Keratinocyte (primary cell): ENCODE results near the gene CD101. TPM values are rescaled to one million over a fixed set of nuclear protein-coding genes. Genes with fewer than 3 reads are reported as not detected.

Experiments used
- DNase-seq: peaks from one replicate; pipeline ENCODE4 v3.0.0-alpha.2; 2011; ENCODE audit warnings: low read depth, missing footprints, low spot score
- FAIRE-seq: peaks from 2 replicates; lab custom pipeline; 2011; peaks lifted over from hg19 to GRCh38; lab: Jason Lieb, UNC
- H2AFZ ChIP-seq: 2 replicates; pipeline ENCODE4 v1.6.0; 2012; ENCODE audit warnings: low read length, control low read depth, inconsistent platforms; ENCODE audit not compliant: control insufficient read depth
- H3K27ac ChIP-seq: 2 replicates; pipeline ENCODE4 v1.5.1; 2011; ENCODE audit warnings: low read length; ENCODE audit not compliant: control insufficient read depth, insufficient read depth
- H3K27me3 ChIP-seq: 3 replicates; pipeline ENCODE4 v1.6.0; 2011; ENCODE audit warnings: low read length; ENCODE audit not compliant: control insufficient read depth, insufficient read depth; ENCODE audit errors: extremely low read depth
- H3K36me3 ChIP-seq, 2 experiments: 2 replicates in 1 of 2; 3 replicates in 1 of 2; pipeline ENCODE4 v1.5.1; 2011; ENCODE audit warnings: low read length in 2 of 2, mild to moderate bottlenecking in 1 of 2; ENCODE audit not compliant: control insufficient read depth in 2 of 2, insufficient read depth in 2 of 2; ENCODE audit errors: extremely low read depth in 1 of 2
- H3K4me1 ChIP-seq: 3 replicates; pipeline ENCODE4 v1.5.1; 2011; ENCODE audit warnings: low read length; ENCODE audit not compliant: control insufficient read depth, insufficient read depth; ENCODE audit errors: extremely low read depth
- H3K4me2 ChIP-seq: 3 replicates; pipeline ENCODE4 v1.6.0; 2011; ENCODE audit warnings: low read depth, low read length; ENCODE audit not compliant: control insufficient read depth, insufficient read depth; ENCODE audit errors: extremely low read depth
- H3K4me3 ChIP-seq, 3 experiments: fragments of 200-600 bp in 1 of 3; sonication (generic) in 1 of 3; 2 replicates in 2 of 3; 3 replicates in 1 of 3; pipeline ENCODE4 v1.5.1; 2011 to 2016; ENCODE audit warnings: low read length in 3 of 3, mild to moderate bottlenecking in 3 of 3, control low read depth in 2 of 3, inconsistent platforms in 1 of 3, low read depth in 1 of 3, mixed read lengths in 1 of 3, mixed run types in 1 of 3, moderate library complexity in 1 of 3; ENCODE audit not compliant: control insufficient read depth in 2 of 3, insufficient read depth in 2 of 3; ENCODE audit errors: extremely low read depth in 1 of 3
- H3K79me2 ChIP-seq: 2 replicates; pipeline ENCODE4 v1.6.0; 2012; ENCODE audit warnings: low read length; ENCODE audit not compliant: control insufficient read depth, insufficient read depth
- H3K9ac ChIP-seq: 3 replicates; pipeline ENCODE4 v1.6.0; 2011; ENCODE audit warnings: low read length; ENCODE audit not compliant: control insufficient read depth, insufficient read depth; ENCODE audit errors: extremely low read depth
- H3K9me1 ChIP-seq: 3 replicates; pipeline ENCODE4 v1.6.0; 2011; ENCODE audit warnings: low read length; ENCODE audit not compliant: control insufficient read depth, insufficient read depth; ENCODE audit errors: extremely low read depth
- H3K9me3 ChIP-seq: 2 replicates; pipeline ENCODE4 v1.5.1; 2012; ENCODE audit warnings: low read depth, low read length; ENCODE audit not compliant: control insufficient read depth
- H4K20me1 ChIP-seq: 3 replicates; pipeline ENCODE4 v1.6.0; 2011; ENCODE audit warnings: low read length; ENCODE audit not compliant: control insufficient read depth, insufficient read depth; ENCODE audit errors: extremely low read depth
- EZH2 ChIP-seq: IDR thresholded peaks from one replicate; pipeline ENCODE4 v1.6.1; 2012; ENCODE audit warnings: inconsistent platforms, mild to moderate bottlenecking, low read length, moderate library complexity
- dilution Hi-C: fragments of 300-500 bp; cut with MboI; formaldehyde crosslinking; loops from one replicate; pipeline ENCODE4 v1.7.0; 2020; ENCODE audit warnings: low sequenced_read_pairs; ENCODE audit not compliant: extremely low pct_ligation_motif_present
- polyA plus RNA-seq, 5 experiments: library from polyadenylated mRNA; depleted of rRNA in 3 of 5; stranded (reverse) in 3 of 5; stranded (forward) in 1 of 5; unstranded in 1 of 5; fragments of >200 nt; gene quantifications; 1 replicate in 1 of 5; 2 replicates in 3 of 5; 3 replicates in 1 of 5; pipeline versions ENCODE4 v1.2.1 to v1.2.3, GENCODE V29; 2011 to 2012; ENCODE audit warnings: missing spikeins in 2 of 5, low read depth in 1 of 5, low replicate concordance in 1 of 5
- TF ChIP-seq, protein P1 (sequence below), 3 experiments: IDR thresholded peaks in 1 of 3; conservative IDR thresholded peaks in 1 of 3; optimal IDR thresholded peaks in 1 of 3; 2 replicates in 2 of 3; 3 replicates in 1 of 3; pipeline versions ENCODE3 to v1.5.1; 2011; ENCODE audit warnings: low read length in 3 of 3, mild to moderate bottlenecking in 3 of 3, moderate library complexity in 2 of 3, control low read depth in 1 of 3, inconsistent platforms in 1 of 3; ENCODE audit not compliant: insufficient read depth in 2 of 3; ENCODE audit errors: extremely low read depth in 1 of 3

The CD101 gene
- polyA plus RNA-seq, 1 donor (not counting 4 experiments of a cell fraction or from before 2014, with no cell fraction given) = 1.8 TPM

DNA sequence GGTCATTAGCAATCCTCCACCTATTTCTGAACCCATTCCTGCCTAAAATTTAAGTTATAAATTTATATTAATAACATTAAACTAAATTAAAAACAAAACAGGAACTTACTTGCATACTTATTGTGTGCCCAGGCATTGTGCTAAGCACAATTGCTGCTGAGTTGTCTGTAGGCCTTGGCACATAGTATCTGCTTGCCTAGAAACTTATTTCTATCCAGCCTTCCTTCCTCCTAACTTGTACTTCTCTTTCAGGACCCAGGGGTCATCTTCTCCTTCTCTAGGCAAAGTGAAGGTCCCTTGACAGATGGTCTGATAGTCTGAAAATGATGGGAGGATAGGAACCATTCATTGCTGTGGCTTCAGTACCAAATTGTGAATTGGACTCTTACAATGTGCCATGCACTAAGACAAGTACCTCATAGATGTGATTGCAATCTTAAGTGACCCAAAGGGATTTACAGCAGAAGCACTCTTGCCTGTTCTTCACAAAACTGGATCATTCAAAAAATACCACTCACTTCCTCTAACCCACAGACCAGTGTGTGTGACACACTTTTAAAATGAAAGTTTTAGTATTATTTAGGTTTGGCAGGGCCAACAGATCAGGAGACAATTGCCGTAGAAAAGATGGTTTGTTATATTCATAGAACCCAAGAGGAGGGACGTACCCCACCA is 10.3 kb upstream of the CD101 start:
- Histone ChIP-seq H3K27me3 (no peaks in the 10 kb centered on the region), H3K4me1 (peaks cover 5% of the 10 kb centered on the region), H3K9me1 (no peaks in the 10 kb centered on the region), H3K9me3 (no peaks in the 10 kb centered on the region), H4K20me1 (no peaks in the 10 kb centered on the region), H3K4me3 (no peak overlapping the region), H2AFZ (no peak overlapping the region), H3K4me2 (no peak overlapping the region), H3K79me2 (no peaks in the 10 kb centered on the region), H3K9ac (no peak overlapping the region), H3K27ac (no peak overlapping the region), H3K36me3 (peaks cover 32 to 37% of the 10 kb centered on the region in 2 experiments)
- no peak for DNase-seq
- no peak for FAIRE-seq
- no peak for TF ChIP-seq EZH2
- TF ChIP-seq, protein P1, sequence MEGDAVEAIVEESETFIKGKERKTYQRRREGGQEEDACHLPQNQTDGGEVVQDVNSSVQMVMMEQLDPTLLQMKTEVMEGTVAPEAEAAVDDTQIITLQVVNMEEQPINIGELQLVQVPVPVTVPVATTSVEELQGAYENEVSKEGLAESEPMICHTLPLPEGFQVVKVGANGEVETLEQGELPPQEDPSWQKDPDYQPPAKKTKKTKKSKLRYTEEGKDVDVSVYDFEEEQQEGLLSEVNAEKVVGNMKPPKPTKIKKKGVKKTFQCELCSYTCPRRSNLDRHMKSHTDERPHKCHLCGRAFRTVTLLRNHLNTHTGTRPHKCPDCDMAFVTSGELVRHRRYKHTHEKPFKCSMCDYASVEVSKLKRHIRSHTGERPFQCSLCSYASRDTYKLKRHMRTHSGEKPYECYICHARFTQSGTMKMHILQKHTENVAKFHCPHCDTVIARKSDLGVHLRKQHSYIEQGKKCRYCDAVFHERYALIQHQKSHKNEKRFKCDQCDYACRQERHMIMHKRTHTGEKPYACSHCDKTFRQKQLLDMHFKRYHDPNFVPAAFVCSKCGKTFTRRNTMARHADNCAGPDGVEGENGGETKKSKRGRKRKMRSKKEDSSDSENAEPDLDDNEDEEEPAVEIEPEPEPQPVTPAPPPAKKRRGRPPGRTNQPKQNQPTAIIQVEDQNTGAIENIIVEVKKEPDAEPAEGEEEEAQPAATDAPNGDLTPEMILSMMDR (optimal IDR thresholded peaks at IDR 0.05 in 1 of 3, IDR thresholded peaks at IDR 0.05 in 1 of 3, conservative IDR thresholded peaks at IDR 0.05 in 1 of 3; ENCODE audit: extremely low read depth in 1 of 3, insufficient read depth in 2 of 3, low read length in 3 of 3) = no peak
- dilution Hi-C loops = no loop called here

DNA sequence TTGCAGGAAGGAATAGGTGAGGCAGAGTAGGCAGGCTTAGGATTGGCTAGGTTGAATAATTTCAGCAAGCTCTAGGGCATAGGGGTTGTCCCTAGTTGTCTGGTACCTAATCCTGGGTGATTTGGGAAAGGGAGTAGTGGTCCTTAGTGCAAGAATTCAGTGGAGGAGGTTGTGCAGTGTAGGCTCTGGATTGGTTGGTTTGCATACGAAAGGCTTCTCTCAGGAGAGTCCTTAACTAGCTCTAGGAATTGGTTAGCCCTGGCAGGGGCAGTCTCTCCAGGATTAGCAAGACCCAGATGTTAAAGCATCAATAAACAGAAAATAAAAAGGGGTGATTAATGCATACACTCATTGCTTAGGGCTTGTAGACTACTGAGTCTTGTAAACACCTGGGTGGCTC is 9.6 kb upstream of the CD101 start:
- TF ChIP-seq, protein P1 (optimal IDR thresholded peaks at IDR 0.05 in 1 of 3, IDR thresholded peaks at IDR 0.05 in 1 of 3, conservative IDR thresholded peaks at IDR 0.05 in 1 of 3; ENCODE audit: extremely low read depth in 1 of 3, insufficient read depth in 2 of 3, low read length in 3 of 3) = no peak
- TF ChIP-seq EZH2 = no peak
- no peak overlapping the region for H2AFZ ChIP-seq
- no peaks in the 10 kb centered on the region for H3K9me1 ChIP-seq
- H3K36me3 ChIP-seq = peaks cover 26 to 31% of the 10 kb centered on the region in 2 experiments
- FAIRE-seq (no peak), DNase-seq (no peak)
- H3K27ac ChIP-seq = no peak overlapping the region
- H3K9me3 ChIP-seq = no peaks in the 10 kb centered on the region
- H4K20me1 ChIP-seq = no peaks in the 10 kb centered on the region
- dilution Hi-C loops = no loop called here
- no peaks in the 10 kb centered on the region for H3K79me2 ChIP-seq
- no peak overlapping the region for H3K9ac ChIP-seq
- H3K4me1 ChIP-seq = peaks cover 11% of the 10 kb centered on the region
- H3K4me3 ChIP-seq = no peak overlapping the region
- no peaks in the 10 kb centered on the region for H3K27me3 ChIP-seq
- no peak overlapping the region for H3K4me2 ChIP-seq
